HL-60/S4 treated with phorbol 12-myristate 13-acetate at 8.2 ng/mL for 4 days and 3 days (cell line): ENCODE results near the gene ZSWIM6.
"Not testable (repeated sequence)": the region's sequence is repeated elsewhere in the genome, so short reads cannot be mapped to it uniquely, and the experiment has no call there.

ENCODE experiments used
- in situ Hi-C: fragments of 300-500 bp; cut with MboI; formaldehyde crosslinking; loops from 2 replicates; pipeline ENCODE4 v1.15.0; 2022; ENCODE audit warnings: low sequenced_read_pairs

ZSWIM6 gene

DNA sequence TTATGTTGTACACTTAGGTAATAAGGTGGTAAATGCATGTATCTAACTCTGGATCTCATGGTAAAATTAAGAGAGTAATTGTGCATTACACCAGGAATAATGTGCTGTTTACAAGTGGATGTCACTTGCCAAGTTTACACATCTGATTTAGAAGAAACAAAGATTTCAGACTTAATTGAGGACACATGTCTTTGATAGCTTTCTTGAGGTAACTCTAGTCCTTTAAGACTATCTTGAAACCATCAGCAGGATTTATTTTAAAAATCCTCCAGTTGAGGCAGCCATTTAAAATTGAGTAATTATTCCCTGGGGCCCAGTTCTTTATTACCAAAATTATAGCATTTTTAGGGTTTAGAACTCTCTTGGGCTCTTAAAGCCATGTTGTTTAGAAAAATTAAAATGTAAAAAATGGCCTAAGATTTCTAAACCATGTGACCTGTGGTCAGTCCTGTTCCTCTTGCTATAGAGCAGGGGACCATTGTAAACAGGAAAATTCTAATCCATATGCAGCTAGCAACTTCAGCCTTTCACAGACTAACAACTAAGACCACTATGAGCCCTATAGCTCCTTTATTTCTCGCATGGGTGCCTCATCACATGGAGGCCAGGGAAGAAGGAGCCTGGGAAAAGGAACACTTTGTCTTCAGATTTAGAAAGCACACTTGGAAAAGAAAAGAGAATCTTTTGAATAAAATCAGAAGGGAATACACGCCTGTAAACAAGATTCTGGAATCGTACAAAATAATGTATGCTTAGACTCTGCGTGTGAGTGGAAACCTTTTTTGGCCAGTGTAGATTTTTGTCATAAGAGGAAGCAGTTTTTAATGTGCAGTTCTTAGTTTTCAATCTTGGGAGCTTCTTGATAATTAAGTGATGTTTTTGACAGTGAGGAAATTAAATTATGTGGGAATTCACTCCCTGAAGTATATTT is 71.2 kb downstream of the ZSWIM6 start:
- in situ Hi-C loops: no loop called here

DNA sequence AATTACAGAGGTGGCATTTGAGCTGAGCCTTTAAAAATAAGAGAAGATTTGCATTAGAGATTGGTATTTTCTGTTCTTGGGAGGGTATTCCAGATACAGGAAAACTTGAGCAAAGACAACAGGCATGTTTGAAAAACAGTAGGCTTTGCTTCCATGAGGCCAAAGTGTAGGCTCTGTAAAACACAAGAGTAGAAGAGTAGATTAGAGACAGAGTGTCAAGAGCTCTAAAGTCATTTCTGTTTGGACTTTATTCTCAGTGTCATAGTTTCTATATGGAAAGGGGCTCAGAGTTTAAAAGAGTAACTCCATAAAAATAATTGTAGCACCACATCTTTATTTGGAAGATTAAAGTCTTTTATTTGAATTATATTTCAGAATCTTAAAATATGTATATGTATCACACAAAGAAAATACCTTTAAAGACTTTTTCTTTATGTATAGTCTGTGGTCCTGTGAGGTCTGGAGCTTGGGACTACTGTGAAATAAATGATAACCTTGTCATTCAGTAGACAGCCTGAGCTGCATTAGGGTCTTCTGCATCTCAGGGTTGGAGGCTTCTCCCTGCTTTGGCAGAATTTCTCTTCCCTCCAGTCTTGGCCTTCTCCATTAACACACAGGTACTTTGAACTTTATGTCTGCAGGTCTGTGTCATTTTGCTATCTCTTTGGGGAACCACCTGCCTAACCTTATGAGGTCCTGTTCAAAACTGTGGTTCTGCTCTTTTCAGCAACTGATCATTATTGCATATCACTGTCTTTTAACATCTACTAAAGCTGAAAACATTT is 73.6 kb downstream of the ZSWIM6 start:
- in situ Hi-C loops: no loop called here

DNA sequence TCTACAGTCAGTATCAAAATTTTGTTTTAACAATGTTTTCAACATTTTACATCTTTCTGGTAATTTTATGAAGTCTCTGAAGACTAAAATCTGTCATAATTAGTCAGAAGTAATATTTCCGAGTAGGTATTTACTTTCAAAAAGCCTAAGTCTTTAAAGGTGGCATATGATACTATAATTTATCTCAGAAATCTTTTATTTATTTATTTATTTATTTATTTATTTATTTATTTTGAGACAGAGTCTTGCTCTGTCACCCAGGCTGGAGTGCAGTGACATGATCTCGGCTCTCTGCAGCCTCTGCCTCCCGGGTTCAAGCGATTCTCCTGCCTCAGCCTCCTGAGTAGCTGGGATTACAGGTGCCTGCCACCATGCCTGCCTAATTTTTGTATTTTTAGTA is 74.4 kb downstream of the ZSWIM6 start:
- in situ Hi-C loops: not testable (repeated sequence)

DNA sequence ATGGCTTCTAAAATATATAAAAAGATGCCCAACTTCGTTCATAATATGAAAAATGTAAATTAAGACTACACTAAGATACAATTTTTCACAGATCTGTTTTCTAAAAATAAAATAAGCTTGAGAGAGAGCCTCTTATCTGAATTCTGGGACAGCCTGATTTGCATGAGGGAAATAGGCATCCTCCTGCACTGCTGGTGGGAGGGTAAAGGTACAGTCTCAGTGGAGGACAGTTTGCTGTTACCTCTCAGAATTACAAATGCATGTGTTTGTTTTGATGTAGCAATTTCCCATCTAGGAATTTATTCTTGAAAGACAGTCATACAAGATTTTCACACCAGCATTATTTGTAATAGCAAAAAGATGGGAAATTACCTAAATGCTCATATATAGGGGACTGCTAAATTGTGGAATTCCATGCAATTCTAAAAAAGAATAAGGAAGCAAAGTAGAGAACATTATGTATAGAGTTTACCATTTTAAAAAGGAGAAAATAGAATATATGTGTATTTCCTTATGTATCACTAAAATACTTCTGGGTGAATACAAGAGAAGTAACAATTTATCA is 75.7 kb downstream of the ZSWIM6 start:
- in situ Hi-C loops: no loop called here

DNA sequence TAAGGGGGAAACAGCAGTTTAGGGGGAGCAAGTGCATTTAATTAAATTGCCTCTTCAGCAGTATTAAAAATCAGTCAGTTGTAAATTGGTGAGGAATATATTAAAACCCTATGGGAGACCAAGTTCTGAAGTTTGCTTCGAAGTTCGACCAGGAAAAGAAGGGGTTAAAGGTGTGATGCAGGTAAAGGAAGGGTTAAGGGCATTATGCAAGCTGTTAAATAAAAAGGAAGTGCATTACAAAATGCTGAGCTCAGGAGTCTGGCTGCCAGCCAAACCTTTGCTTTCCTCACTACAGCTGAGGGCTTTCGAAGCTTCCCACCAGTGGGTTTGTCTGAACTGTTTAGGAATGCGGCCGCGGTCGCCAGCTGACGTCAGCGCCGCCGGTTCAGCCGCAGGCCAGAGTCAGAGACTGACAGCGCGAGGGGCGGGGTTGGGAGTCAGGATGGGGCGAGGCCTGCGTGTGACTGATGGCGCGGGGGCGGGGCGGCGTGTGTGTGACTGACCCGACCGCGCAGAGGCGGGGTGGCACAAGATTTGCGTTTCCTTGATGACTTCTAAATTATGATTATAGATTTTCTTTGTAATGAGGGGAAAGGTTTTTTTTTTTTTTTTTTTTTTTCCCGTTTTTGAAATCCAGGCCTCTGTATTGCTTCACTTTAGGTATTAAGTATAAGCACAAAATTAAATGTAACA is 76.6 kb downstream of the ZSWIM6 start:
- in situ Hi-C loops: no loop called here

DNA sequence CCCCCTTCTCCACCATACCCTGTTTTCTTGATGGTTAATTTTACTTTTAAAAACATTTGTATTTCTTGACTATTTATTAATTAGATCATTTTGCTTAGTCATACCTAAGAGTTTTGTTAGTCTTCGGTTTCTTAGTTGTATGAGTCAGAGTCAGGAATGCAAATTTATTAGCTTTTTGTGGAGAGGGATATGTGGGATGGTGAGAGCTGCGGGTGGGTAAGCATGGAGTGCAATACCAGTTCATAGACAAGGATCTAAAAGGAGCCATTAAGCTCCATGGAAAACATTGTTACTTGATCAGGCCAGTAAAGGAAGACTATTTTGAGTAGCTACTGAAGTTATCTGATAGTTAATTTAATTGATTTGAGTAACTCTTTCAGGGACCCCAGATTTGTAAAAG is 77.5 kb downstream of the ZSWIM6 start:
- in situ Hi-C loops: no loop called here

DNA sequence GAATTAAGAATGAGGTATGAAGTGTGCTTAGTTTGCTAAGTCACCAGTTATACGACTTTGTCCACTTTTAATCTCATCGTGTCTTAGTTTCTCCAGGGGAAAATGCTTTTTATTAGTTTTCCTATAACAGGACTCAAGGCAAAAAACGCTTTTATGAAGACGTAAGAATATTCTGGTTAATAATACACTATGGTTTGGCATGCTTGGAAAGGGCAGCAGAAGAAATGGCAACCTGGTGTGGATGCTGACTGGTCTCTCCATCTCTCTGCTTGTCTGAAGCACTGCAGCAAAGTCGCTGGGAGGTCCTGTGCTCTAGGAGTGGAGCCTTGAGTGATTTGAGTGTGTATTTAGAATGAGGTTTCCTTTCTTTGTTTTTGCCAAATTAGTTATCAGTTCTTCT is 78.8 kb downstream of the ZSWIM6 start:
- in situ Hi-C loops: no loop called here

DNA sequence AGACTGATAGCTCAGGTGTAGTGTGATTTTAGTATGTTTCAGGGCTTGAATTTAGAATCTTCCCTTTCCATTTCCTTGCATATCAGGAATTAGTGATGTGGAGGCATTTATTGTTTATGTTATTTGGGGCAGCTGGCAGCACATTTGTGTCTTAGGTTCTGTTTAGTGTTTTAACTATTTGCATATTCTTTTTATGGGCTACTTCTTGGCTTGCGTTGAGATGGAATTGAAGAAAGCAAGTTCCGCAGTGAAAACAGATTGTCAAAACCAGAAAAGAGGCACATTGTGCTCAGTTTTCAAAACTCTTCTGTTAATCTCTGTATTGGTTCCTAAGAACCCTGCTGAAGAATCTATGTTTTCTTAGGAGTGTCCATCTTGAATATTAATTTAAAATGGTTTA is 80.3 kb downstream of the ZSWIM6 start:
- in situ Hi-C loops: no loop called here

DNA sequence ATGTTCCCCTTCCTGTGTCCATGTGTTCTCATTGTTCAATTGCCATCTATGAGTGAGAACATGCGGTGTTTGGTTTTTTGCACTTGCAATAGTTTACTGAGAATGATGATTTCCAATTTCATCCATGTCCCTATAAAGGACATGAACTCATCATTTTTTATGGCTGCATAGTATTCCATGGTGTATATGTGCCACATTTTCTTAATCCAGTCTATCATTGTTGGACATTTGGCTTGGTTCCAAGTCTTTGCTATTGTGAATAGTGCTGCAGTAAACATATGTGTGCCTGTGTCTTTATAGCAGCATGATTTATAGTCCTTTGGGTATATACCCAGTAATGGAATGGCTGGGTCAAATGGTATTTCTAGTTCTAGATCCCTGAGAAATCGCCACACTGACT is 81.1 kb downstream of the ZSWIM6 start:
- in situ Hi-C loops: not testable (repeated sequence)

DNA sequence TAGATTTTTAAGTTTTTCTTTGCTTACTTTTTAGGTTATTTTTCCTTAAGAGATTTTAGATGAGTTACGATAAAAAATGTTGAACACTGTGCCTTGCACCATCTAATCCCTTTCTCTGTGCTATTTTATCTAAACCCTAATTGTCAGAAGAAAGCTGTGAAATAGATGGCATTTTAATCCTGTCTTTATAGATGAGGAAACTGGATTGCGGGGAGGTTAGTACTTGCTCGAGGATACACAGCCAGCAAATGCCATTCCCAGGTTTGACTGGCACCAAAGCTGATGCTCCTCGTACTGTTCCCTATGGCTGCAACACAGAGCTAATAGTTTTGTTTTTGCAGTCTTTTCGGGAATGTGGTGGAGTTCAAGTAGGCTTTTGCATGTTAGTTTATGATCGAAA is 82.7 kb downstream of the ZSWIM6 start:
- in situ Hi-C loops: no loop called here

DNA sequence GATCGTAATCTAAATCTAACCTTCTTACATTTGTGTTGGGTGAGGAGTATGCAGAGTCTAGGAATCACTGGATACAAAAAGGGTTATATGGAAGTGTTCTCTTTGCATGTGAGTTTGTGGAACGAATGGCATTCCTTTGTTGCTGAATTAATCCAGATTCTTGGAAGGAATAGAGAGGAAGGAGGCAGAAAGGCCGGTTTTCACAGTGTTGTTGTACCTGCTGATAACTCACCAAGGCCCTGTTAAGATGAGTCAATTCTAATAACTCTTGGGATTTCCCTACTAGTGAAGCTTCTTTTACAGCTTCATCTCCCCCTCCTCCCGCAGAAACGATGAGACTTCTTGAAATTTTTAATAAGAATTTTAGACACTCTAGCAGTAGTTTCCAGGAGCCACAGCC is 84.0 kb downstream of the ZSWIM6 start:
- in situ Hi-C loops: no loop called here

DNA sequence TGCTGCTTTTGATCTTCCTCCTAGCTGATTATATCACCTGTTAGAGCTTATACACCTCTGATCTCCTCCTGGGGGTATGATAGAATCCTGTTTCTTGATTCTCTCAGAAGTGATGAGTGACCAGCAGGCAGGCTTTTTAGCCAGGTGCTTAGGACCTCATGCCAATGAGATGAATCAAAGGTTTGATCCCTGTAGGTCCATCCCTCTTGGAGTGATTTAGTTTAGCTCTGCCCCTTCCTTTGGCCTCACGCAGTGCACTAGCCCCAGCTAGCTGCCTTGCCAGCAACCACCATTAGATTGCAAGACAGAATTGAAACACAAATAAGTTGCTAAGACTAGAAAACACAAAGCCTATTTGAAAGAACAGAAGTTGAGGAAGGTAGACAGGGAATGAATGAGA is 84.4 kb downstream of the ZSWIM6 start:
- in situ Hi-C loops: no loop called here

DNA sequence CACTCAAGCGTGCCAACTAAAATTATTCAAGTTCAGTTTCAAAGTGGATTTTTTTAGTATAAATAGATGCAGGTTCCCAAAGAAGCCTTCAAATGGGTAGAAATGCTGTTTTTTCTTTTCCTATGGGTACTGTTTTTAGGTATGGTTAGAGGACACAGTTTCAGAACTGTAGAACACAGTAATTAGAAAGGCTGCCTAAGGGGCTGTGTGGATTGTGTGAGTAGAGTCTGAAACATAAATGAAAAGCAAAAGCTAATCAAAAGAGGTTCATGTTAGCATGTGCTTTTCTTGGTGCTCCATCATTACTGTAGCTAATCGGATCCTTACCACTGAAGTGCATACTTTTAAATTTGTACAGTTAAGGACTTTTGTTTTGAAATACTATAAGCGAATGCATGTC is 85.3 kb downstream of the ZSWIM6 start:
- in situ Hi-C loops: no loop called here

DNA sequence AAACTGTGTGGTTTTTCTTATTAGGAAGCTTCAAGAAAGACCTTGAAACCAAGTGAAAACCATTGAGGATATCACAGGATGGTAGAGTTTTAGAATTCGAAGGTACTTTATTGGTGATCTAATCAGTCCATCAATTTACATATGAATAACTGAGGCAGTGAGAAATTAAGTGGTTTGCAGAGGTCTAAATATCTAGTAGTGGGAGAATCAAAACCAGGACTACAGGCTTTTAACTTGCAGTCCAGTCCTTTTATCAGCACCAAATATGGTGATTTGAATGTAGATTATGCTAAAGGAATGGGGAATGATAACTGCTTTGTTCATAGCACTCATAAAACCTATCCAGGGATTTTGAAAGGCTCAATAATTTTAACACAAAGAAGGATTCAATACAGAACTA is 85.8 kb downstream of the ZSWIM6 start:
- in situ Hi-C loops: no loop called here

DNA sequence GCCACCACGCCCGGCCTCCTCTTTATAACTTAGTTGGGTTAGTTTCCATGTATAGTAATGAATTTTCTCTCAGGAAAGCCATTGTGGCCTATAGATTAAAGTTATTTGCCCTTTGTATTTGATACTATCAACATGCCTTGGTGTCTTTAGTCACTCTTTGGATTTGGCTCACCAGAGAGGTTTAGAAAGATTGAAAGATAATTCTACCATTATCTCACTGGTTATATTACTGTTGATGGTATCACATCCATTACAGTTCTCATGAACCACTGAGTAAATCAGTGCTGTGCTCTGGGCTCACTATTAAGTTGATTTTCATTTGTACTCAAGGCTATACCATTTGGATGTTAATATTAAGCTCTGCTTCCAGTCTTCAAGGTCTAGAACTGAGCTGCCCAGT is 87.0 kb downstream of the ZSWIM6 start:
- in situ Hi-C loops: no loop called here

DNA sequence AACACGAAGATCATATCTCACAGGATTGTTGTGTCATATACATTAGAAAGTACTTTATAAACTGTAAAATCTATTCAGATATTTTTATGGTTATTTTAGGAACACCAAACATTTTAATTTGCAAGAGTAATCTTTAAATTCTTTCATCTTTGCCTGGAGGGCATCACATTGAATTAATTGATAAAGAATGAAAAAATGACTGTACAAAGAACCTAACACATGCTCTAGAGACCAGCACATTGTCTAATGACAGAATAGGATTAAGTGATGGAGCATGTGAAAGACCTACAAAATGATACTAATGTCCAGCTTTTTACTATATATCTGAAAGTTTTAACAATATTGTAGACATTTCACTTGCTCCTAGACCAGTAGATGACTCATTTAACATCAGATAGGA is 88.0 kb downstream of the ZSWIM6 start:
- in situ Hi-C loops: no loop called here

DNA sequence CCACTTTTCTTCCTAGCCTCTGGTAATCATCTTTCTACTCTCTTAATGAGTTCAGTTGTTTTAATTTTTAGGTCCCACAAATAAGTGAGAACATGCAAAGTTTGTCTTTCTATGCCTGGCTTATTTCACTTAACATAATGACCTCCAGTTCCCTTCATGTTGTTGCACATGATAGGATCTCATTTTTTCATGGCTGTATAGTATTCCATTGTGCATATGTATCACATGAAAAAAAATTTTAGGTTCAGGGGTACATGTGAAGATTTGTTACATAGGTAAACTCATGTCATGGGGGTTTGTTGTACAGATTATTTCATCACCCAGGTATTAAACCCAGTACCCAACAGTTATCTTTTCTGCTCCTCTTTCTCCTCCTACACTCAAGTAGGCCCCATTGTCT is 89.2 kb downstream of the ZSWIM6 start:
- in situ Hi-C loops: not testable (repeated sequence)

DNA sequence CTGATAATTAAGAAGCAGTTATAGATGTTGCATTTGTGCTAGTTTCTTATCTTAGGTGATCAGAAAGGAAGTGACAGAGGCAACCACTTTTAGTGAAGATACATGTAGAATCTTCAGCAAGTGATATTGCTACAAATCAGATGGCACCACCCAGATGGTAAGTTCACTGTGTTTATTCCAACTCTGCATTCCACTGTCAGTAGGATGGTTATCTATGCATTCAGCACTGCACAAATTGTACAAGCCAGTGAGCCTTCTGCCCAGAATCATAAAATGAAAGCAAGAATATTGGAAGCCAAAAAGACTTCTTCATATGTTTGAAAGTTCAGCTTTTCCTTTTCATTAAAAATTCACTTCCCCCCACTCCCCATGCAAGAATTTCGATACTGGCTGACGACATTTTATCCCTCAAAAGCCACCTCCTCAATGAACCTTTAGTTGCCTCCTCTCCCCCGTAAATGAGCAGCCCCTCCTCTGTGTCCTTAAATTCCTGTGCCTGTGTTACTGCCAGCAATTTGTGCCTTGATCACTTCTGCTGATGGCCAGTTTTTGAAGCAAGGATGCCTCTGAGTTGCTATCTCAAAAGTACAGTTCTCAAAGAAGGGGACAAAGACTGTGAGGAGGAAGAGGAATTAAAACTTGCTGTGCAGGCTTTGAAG is 91.6 kb downstream of the ZSWIM6 start:
- in situ Hi-C loops: no loop called here

DNA sequence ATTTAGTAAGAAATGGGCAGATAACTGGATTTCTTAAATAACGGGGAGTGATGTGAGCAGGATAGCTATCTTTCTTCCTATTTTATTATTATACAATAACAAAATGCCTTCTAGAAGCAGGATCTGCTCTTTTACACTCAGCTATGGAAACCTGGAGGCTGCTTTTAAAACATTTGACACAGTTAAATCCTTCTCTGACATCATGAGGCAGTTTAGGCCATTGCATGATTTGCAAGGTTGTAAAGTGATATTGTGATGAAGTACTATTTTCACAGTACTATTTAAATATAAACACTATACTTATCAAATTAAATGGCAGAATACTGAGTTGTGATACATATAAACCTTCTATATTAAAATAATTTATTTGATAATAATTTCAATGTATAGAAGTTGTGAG is 93.9 kb downstream of the ZSWIM6 start:
- in situ Hi-C loops: no loop called here

DNA sequence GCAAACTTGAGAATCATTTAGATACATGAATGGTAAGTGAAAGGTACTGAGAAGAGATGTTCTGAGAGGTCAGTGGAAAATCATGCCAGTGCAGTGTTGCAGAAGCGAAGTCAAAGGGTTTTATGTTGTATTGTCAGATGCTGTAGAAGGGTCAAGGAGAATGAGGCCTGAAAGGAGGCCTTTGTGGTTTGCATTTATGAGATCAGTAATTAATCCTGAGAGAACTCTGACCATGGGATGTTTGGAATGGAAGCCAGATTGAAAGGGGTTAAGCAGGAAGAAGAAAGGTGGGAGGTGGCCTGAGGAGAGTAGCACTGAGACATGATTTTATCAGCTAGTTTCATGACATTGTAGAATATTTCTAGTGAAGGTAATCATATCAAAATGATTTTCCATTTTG is 97.8 kb downstream of the ZSWIM6 start:
- in situ Hi-C loops: no loop called here
